Natural killer cell (primary cell): ENCODE data around the gene CDH19. TPM values are rescaled to one million over a fixed set of nuclear protein-coding genes. Genes with fewer than 3 reads are reported as not detected.

Source experiments
- ATAC-seq, 3 donors: fragments of 150-1000 bp in 2 of 3; fragments of 200-7000 bp in 1 of 3; cut with Tn5 transposase; 1 replicate in 1 of 3; 2 replicates in 2 of 3; pipeline ENCODE4 v1.10.0; 2021; ENCODE audit warnings: mild to moderate bottlenecking in 2 of 3, moderate library complexity in 2 of 3
- DNase-seq, 2 donors: peaks; one replicate each; pipeline versions ENCODE4 v3.0.0 to v3.0.0-alpha.2; 2013 to 2021; ENCODE audit warnings: mixed read lengths in 1 of 2
- H3K27ac ChIP-seq: one replicate; pipeline ENCODE4 v1.5.1; 2013; ENCODE audit warnings: mild to moderate bottlenecking, low read length
- H3K27me3 ChIP-seq: one replicate; pipeline ENCODE4 v1.6.1; 2013; ENCODE audit warnings: low read length; ENCODE audit not compliant: control insufficient read depth, insufficient read depth
- H3K36me3 ChIP-seq: one replicate; pipeline ENCODE4 v1.6.1; 2013; ENCODE audit warnings: low read length; ENCODE audit not compliant: control insufficient read depth, insufficient read depth
- H3K4me1 ChIP-seq: one replicate; pipeline ENCODE4 v1.6.1; 2013; ENCODE audit warnings: low read length; ENCODE audit not compliant: control insufficient read depth, insufficient read depth
- H3K4me3 ChIP-seq: one replicate; pipeline ENCODE4 v1.5.1; 2013; ENCODE audit warnings: low read length
- H3K9me3 ChIP-seq: one replicate; pipeline ENCODE4 v1.6.1; 2013; ENCODE audit warnings: low read length; ENCODE audit not compliant: control insufficient read depth, insufficient read depth
- H3K27ac Mint-ChIP-seq, 2 donors: one replicate each; pipeline ENCODE4 v1.8.0; 2022; ENCODE audit warnings: mild to moderate bottlenecking in 2 of 2, mixed read lengths in 2 of 2, moderate library complexity in 1 of 2
- H3K27me3 Mint-ChIP-seq, 2 donors: one replicate each; pipeline ENCODE4 v1.8.0; 2022; ENCODE audit warnings: low read depth in 2 of 2, mixed read lengths in 2 of 2
- H3K36me3 Mint-ChIP-seq: one replicate; pipeline ENCODE4 v1.8.0; 2022; ENCODE audit warnings: mixed read lengths
- H3K4me1 Mint-ChIP-seq, 2 donors: one replicate each; pipeline ENCODE4 v1.8.0; 2022; ENCODE audit warnings: mixed read lengths in 2 of 2
- H3K4me3 Mint-ChIP-seq: one replicate; pipeline ENCODE4 v1.8.0; 2022; ENCODE audit warnings: mild to moderate bottlenecking, moderate library complexity, mixed read lengths
- H3K9me3 Mint-ChIP-seq, 2 donors: one replicate each; pipeline ENCODE4 v1.8.0; 2022; ENCODE audit warnings: mixed read lengths in 2 of 2
- WGBS: methylation state at CpG from one replicate; pipeline ENCODE4 v1.1.7; 2013; ENCODE audit warnings: missing lambda C conversion rate; ENCODE audit not compliant: insufficient coverage; 5-methylcytosine and 5-hydroxymethylcytosine counted together
- intact Hi-C: fragments of 100-400 bp; cut with micrococcal nuclease; formaldehyde crosslinking; loops from one replicate; pipeline ENCODE4 v1.14.2; 2022
- total RNA-seq, 4 donors: library from RNA; stranded (reverse); fragments of 120-200 nt in 1 of 4; gene quantifications; one replicate each; pipeline versions ENCODE4 v1.2.3 to v1.2.4, GENCODE V29; 2013 to 2022
- TF ChIP-seq, protein P1 (sequence below): fragments of 200-600 bp; IDR thresholded peaks from one replicate; pipeline ENCODE4 v1.8.0; 2022; ENCODE audit warnings: antibody characterized with exemption

Gene CDH19
- total RNA-seq, 3 donors from 2014 or later (not counting 1 experiment from before 2014, with no cell fraction given) = not detected

- no peaks in the 10 kb centered on the region for H3K36me3 ChIP-seq
- H3K9me3 ChIP-seq = no peaks in the 10 kb centered on the region
- H3K27me3 ChIP-seq = no peaks in the 10 kb centered on the region
- H3K27ac Mint-ChIP-seq = no peak overlapping the region
- H3K4me3 ChIP-seq = no peak overlapping the region
- no peak overlapping the region for H3K4me3 Mint-ChIP-seq
- no peaks in the 10 kb centered on the region for H3K27me3 Mint-ChIP-seq
- H3K9me3 Mint-ChIP-seq = peaks cover 2 to 3% of the 10 kb centered on the region in 2 donors
- TF ChIP-seq, protein P1, sequence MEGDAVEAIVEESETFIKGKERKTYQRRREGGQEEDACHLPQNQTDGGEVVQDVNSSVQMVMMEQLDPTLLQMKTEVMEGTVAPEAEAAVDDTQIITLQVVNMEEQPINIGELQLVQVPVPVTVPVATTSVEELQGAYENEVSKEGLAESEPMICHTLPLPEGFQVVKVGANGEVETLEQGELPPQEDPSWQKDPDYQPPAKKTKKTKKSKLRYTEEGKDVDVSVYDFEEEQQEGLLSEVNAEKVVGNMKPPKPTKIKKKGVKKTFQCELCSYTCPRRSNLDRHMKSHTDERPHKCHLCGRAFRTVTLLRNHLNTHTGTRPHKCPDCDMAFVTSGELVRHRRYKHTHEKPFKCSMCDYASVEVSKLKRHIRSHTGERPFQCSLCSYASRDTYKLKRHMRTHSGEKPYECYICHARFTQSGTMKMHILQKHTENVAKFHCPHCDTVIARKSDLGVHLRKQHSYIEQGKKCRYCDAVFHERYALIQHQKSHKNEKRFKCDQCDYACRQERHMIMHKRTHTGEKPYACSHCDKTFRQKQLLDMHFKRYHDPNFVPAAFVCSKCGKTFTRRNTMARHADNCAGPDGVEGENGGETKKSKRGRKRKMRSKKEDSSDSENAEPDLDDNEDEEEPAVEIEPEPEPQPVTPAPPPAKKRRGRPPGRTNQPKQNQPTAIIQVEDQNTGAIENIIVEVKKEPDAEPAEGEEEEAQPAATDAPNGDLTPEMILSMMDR = no peak
- no peak for DNase-seq
- WGBS = 77% methylated on average over 3 of the region's 3 CpGs
- H3K36me3 Mint-ChIP-seq = no peaks in the 10 kb centered on the region
- intact Hi-C loops = no loop called here
- ATAC-seq = no peak
- H3K4me1 Mint-ChIP-seq = no peaks in the 10 kb centered on the region
- no peaks in the 10 kb centered on the region for H3K4me1 ChIP-seq
- H3K27ac ChIP-seq = no peak overlapping the region
Measured at GRCh38 chr18:66601649-66602048, 2.2 kb downstream of the CDH19 start.

DNA sequence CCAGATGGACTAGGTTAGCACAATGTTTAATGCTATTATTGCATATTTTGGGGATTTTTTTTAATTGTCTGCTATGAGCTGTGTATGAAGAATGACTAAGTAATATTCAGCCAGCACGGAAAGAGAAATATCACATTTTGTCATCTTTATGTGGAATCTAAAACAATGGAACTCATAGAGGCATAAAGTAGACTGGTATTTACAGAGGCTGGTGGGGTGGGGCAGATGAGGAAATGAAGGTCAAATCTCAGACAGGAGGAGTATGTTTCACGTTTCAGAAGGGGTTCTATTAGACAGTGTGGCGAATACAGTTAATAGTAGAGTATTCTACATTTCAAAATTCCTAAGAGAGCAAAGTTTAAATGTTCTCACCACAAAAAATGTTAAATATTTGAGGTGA, 4.7 kb downstream of the CDH19 start:
- H3K36me3 Mint-ChIP-seq = no peaks in the 10 kb centered on the region
- no peak for ATAC-seq
- WGBS = 89% methylated on average over 1 of the region's 3 CpGs
- Histone ChIP-seq H3K36me3 (no peaks in the 10 kb centered on the region), H3K9me3 (no peaks in the 10 kb centered on the region), H3K4me1 (no peaks in the 10 kb centered on the region), H3K27me3 (no peaks in the 10 kb centered on the region), H3K27ac (no peak overlapping the region), H3K4me3 (no peak overlapping the region)
- intact Hi-C loops = no loop called here
- H3K4me3 Mint-ChIP-seq = no peak overlapping the region
- TF ChIP-seq, protein P1 = no peak
- H3K9me3 Mint-ChIP-seq = peaks cover 6 to 14% of the 10 kb centered on the region in 2 donors
- H3K4me1 Mint-ChIP-seq = no peaks in the 10 kb centered on the region
- no peak overlapping the region for H3K27ac Mint-ChIP-seq
- H3K27me3 Mint-ChIP-seq = no peaks in the 10 kb centered on the region
- no peak for DNase-seq

DNA sequence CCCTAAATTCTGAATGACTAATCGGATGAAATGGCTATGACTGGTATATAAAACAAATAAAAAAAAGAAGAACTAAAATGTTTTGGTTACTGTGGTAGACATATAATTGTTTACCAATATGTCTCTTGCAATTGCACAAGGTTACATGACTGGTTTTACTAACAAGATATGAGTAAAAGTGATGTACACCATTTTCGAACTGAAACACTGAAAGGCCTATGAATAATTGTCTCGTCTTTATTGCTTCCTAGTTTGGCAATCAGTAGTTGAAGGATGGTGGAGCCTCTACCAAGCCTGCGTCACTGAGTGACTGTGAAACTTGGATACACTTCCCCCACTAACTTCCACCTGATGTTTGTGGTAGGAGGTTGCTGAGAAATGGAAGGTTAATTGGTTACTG, 16.5 kb downstream of the CDH19 start:
- Mint-ChIP-seq H3K27ac (no peak overlapping the region), H3K4me3 (no peak overlapping the region), H3K36me3 (no peaks in the 10 kb centered on the region), H3K4me1 (no peaks in the 10 kb centered on the region), H3K9me3 (peaks cover 4 to 12% of the 10 kb centered on the region in 2 donors), H3K27me3 (no peaks in the 10 kb centered on the region)
- no peaks in the 10 kb centered on the region for H3K9me3 ChIP-seq
- TF ChIP-seq, protein P1 = no peak
- no peaks in the 10 kb centered on the region for H3K36me3 ChIP-seq
- intact Hi-C loops = no loop called here
- H3K4me3 ChIP-seq = no peak overlapping the region
- WGBS = 85% methylated on average over 3 of the region's 4 CpGs
- no peak overlapping the region for H3K27ac ChIP-seq
- ATAC-seq (no peak), DNase-seq (no peak)
- no peaks in the 10 kb centered on the region for H3K27me3 ChIP-seq
- H3K4me1 ChIP-seq = no peaks in the 10 kb centered on the region

DNA sequence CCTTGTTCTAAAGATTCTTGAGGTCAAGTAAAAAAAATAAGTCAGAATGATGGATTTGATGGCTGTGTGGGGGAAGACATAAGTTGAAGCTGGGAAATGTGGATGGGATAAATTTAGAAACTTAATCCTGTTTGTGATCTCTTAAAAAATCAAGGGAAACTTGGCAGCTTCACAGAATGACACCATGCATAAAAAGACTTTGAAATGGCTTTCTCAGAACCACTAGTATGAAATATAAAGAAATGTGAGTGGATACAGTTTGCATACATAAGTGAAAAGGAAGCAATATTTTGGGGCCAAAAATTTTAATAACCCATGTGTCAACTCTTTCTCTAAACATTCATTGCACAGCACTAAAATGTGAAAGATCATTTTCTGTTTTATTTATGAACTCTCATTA, 21.7 kb downstream of the CDH19 start:
- no peaks in the 10 kb centered on the region for H3K36me3 Mint-ChIP-seq
- TF ChIP-seq, protein P1 = no peak
- H3K27ac Mint-ChIP-seq = no peak overlapping the region

More for the DNA sequence above, 21.7 kb downstream of the CDH19 start:
- no peaks in the 10 kb centered on the region for H3K27me3 ChIP-seq
- Mint-ChIP-seq H3K9me3 (peaks cover 6 to 12% of the 10 kb centered on the region in 2 donors), H3K4me3 (no peak overlapping the region), H3K4me1 (no peaks in the 10 kb centered on the region), H3K27me3 (no peaks in the 10 kb centered on the region)
- no peak overlapping the region for H3K4me3 ChIP-seq
- H3K27ac ChIP-seq = no peak overlapping the region
- H3K4me1 ChIP-seq = no peaks in the 10 kb centered on the region
- intact Hi-C loops = no loop called here
- no peak for ATAC-seq
- no peaks in the 10 kb centered on the region for H3K36me3 ChIP-seq
- DNase-seq = no peak
- H3K9me3 ChIP-seq = no peaks in the 10 kb centered on the region
